VCaP (cell line): ENCODE data around the gene ZNF197.
"Not testable (repeated sequence)": the region's sequence is repeated elsewhere in the genome, so short reads cannot be mapped to it uniquely, and the experiment has no call there.

Experiments used
- H3K27ac ChIP-seq: fragments of 450-650 bp; 2 replicates; pipeline ENCODE4 v1.5.1; 2017
- TF ChIP-seq, protein P1 (sequence below): fragments of 450-650 bp; conservative IDR thresholded peaks from 2 replicates; pipeline ENCODE4 v1.5.1; 2017; ENCODE audit warnings: mild to moderate bottlenecking, moderate library complexity

Gene ZNF197

DNA sequence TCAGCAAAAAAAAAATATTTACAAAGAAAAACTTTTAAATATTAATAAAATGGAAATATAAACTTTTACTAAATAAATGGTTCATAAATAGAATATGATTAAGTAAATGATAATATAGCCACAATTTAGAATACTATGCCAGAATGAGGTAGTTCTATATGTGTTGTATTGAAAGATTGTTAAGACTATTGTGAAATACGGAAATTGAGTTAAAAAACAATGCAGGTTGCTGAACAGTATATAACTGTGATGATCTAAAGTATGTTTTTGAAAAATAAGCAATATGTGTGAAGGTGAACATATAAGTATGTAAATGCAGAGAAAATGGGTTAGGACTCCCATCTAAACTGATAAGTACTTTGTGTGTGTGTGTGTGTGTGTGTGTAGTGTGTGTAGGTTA lies 24.9 kb downstream of the ZNF197 start:
- peak overlapping the region; percentile 85; the same call in 1 of the 2 replicates for H3K27ac ChIP-seq
- TF ChIP-seq, protein P1, sequence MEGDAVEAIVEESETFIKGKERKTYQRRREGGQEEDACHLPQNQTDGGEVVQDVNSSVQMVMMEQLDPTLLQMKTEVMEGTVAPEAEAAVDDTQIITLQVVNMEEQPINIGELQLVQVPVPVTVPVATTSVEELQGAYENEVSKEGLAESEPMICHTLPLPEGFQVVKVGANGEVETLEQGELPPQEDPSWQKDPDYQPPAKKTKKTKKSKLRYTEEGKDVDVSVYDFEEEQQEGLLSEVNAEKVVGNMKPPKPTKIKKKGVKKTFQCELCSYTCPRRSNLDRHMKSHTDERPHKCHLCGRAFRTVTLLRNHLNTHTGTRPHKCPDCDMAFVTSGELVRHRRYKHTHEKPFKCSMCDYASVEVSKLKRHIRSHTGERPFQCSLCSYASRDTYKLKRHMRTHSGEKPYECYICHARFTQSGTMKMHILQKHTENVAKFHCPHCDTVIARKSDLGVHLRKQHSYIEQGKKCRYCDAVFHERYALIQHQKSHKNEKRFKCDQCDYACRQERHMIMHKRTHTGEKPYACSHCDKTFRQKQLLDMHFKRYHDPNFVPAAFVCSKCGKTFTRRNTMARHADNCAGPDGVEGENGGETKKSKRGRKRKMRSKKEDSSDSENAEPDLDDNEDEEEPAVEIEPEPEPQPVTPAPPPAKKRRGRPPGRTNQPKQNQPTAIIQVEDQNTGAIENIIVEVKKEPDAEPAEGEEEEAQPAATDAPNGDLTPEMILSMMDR: no peak

DNA sequence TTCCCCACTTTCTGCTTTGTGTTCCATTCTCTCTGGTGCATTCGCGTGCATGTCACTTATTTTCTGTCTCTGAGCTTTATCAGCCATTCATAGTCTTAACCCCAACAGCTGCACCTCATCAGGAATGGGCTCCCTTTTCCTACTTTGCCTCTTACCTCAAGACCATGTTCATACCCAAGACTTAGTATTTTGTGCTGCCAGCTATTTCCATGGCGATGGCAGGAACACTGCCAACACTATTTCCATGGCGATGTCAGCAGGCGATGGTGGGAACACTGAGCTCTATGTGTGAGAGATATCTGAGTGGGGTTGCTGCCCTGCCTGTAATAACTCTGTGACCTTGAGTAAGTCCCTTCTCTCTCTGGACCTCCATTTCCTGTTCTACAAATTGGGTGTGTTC lies 29.2 kb downstream of the ZNF197 start:
- TF ChIP-seq, protein P1: no peak

DNA sequence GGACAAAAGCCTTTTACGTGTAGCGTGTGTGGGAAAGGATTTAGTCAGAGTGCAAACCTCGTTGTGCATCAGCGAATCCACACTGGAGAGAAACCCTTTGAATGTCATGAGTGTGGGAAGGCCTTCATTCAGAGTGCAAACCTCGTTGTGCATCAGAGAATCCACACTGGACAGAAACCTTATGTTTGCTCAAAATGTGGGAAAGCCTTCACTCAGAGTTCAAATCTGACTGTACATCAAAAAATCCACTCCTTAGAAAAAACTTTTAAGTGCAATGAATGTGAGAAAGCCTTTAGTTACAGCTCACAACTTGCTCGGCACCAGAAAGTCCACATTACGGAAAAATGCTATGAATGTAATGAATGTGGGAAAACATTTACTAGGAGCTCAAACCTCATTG lies 34.2 kb downstream of the ZNF197 start:
- TF ChIP-seq, protein P1: no peak
- no peak overlapping the region for H3K27ac ChIP-seq

More for the DNA sequence above, 29.2 kb downstream of the ZNF197 start:
- no peak overlapping the region for H3K27ac ChIP-seq

DNA sequence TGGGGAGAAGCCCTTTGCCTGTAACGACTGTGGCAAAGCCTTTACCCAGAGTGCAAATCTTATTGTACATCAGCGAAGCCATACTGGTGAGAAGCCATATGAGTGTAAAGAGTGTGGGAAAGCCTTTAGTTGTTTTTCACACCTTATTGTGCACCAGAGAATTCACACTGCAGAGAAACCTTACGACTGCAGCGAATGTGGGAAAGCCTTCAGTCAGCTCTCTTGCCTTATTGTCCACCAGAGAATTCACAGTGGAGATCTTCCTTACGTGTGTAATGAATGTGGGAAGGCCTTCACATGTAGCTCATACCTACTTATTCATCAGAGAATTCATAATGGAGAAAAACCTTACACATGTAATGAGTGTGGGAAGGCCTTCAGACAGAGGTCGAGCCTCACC lies 34.6 kb downstream of the ZNF197 start:
- TF ChIP-seq, protein P1: no peak
- no peak overlapping the region for H3K27ac ChIP-seq

DNA sequence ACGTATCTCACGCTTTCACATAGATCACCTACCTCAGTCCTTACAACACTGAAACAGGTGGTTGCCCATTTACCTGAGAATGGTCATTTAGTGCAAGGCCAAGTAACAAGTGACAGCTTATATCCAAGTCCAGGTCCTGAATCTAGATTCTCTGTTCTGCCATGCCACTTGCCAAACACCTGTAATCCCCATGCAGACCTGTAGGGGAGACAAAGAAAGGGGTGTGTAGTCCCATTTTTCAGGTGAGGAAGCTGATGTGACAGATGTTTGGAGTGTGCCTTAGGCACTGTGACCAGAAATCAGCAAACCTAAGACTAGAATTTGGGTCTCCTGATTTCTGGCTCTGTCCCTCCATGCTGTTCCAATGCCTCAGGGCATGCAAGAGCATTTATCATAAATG lies 36.4 kb downstream of the ZNF197 start:
- no peak overlapping the region for H3K27ac ChIP-seq
- TF ChIP-seq, protein P1: peak; percentile 31; the same call in 1 of the 2 replicates

DNA sequence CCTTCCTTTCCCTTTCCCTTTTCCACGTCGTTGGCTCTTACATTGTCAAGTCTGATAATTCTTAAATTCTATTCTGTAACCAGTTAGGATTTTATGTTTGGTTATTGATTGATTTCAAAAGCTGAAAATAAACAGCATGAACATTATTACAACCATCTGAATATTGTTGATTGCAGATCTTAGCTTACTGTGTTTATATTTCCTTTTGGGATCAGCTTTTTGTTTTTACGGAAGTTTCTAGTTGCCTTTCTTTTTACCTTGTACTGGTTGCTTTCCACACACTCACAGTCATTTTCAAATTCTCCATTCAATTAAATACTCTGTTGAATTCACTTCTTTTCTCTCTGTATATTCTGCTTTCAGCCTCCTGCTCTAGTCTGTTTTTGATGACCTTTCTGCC lies 40.3 kb downstream of the ZNF197 start:
- TF ChIP-seq, protein P1: no peak

DNA sequence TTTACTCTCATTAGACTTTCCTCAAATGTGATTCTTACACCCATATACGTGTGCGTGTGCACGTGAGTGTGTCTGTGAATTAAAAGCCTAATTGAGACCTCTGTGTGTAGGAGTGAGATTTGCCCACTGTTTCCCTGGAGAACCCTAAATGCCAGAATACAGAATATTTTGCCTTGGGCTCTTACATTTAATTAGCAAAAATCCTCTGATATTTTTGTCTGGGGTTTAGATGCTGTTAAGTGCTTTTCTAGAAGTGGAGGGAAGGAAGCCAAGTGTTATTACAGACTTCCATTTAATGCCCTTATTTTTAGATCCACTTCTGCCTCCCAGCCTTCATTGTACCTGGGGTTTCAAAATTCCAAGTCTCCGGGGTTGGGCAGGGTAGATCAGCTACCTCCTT lies 41.5 kb downstream of the ZNF197 start:
- TF ChIP-seq, protein P1: no peak
- H3K27ac ChIP-seq: no peak overlapping the region

More for the DNA sequence above, 40.3 kb downstream of the ZNF197 start:
- H3K27ac ChIP-seq: no peak overlapping the region

DNA sequence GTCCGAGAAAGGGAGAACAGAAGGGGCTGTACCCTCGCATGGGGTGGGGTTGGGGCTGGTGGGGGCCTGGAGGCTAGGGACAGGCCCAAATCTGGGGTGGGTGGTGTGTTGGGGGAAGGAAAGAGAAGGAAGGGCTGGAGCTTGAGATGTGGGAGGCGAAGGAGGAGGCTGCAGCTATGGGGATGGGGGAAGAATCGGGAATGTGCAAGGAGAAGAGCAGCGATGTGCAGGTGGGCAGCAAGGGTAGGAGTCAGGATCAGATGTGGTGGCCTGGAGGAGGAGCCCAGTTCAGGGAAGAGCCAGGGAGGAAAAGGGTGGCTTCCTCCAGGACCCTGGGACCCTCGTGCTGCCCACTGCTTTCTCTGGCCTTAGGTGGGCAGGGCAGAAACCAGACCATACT lies 44.9 kb downstream of the ZNF197 start:
- TF ChIP-seq, protein P1: no peak
- no peak overlapping the region for H3K27ac ChIP-seq

DNA sequence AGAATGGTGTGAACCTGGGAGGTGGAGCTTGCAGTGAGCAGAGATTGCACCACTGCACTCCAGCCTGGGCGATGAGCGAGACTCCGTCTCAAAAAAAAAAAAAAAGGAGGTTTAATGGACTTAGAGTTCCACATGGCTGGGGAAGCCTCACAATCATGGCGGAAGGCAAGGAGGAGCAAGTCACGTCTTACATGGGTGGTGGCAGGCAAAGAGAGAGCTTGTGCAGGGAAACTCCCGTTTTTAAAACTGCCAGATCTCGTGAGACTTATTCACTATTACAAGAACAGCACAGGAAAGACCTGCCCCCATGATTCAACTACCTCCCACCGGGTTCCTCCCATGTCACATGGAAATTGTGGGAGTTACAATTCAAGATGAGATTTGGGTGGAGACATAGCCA lies 48.6 kb downstream of the ZNF197 start:
- not testable (repeated sequence) for H3K27ac ChIP-seq
